HG03558 (cell line): ENCODE data around the gene UACA.
"Not testable (repeated sequence)": the region's sequence is repeated elsewhere in the genome, so short reads cannot be mapped to it uniquely, and the experiment has no call there.

Experiments
- ATAC-seq: cut with Tn5 transposase; IDR thresholded peaks from one replicate; pipeline ENCODE4 v1.9.1; 2021; ENCODE audit warnings: moderate number of reproducible peaks; ENCODE audit not compliant: unreplicated experiment; ENCODE audit errors: extremely low read depth

UACA gene

DNA sequence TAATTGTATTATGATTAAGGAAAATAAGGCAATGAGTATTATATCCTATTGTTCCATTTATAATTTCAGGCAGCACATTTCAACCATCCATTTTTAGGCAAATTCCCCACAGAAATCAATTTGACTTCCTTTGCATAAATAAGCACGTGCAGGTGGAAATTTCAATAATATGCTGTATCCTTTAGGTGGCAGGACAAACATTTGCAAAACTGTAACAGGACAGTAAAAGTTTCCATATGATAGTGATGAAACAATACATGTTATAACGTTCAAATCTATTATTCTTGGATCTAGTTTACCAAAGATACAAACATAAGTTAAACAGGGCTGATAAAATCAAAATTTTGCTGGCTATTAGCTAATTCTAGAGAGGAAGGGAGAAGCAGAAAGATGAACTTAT, 8.5 kb downstream of the UACA start:
- ATAC-seq: no peak

DNA sequence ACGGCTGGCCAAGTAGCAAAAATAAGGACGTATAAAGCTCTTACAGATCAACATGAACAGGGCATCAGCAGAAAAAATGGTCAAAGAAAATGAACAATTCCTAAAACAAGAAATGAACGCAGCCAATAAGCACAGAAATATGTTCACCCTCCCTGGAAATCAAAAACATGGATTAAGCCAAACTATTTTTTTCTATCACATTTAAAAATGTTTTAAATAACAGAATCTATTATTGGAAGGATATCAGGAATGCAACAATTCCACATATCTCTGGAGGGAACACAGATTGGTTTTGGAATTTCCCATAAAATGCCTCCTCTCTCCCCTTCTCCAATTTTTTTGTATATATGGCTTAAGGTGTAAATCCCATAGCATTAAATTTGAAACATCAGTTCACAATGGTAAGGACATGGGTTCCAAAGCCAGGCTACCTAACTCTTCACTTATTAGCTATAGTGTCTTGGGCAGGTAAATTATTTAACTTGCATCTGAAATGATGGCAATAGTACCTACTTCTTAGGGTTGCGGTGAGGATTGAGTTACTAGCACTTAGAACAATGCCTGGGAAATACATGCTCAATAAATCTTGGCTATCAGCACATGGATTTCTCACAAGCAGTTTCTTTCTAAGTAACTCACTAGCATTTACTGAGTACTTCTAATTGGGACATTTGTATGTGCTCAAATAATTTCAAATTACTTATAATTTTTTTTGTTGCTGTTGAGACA, 10.1 kb downstream of the UACA start:
- ATAC-seq: no peak

DNA sequence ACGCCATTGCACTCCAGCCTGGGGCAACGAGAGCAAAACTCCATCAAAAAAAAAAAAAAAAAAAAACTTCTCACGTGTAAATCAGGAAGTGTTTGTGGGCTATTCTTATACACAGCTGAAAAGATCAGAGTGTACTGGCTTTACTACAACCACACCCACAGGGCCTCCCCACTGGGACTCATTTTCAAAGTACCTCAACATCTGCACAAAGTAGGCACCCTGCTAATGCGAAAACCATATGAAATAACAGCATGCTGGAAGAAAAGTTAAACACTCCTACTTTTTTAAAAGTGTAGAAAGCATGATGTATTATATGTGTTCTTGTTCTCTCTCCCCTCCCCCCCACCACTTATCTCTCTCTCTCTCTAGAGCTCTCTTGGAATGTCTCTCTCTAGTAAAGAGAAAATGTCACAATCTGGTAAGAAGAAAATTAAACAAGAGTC, 11.1 kb downstream of the UACA start:
- ATAC-seq: no peak

- ATAC-seq: no peak
These were observed 13.0 kb downstream of the UACA start for GRCh38 chr15:70750203-70750869.

DNA sequence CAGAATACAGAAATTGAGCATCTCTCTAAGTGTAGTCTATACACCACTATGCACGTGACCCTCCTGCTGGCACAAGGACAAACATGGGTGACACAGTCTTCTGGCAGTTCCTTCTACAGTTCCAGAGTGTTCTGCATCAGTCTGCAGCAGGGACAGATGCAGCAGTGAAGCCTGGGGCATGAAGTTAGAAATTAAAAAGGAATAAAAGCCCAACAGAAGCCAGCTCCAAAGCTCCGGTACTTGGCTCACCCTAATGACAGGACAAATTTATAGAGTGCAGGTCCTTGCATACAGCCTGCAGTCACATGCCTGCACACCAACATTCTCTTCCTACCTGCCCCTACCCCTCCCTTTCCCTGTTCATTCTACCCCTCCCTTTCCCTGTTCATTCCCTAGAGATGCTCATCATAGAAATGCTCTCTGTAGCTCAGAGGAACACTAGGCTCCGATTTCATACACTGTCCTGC, 15.0 kb downstream of the UACA start:
- ATAC-seq: no peak

DNA sequence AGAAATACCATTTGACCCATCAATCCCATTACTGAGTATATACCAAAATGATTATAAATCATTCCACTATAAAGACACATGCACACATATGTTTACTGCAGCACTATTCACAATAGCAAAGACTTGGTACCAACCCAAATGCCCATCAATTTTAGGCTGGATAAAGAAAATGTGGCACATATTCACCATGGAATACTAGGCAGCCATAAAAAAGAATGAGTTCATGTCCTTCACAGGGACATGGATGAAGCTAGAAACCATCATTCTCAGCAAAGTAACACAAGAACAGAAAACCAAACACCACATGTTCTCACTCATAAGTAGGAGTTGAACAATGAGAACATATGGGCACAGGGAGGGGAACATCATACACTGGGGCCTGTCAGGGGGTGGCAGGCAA, 16.8 kb downstream of the UACA start:
- ATAC-seq: not testable (repeated sequence)

DNA sequence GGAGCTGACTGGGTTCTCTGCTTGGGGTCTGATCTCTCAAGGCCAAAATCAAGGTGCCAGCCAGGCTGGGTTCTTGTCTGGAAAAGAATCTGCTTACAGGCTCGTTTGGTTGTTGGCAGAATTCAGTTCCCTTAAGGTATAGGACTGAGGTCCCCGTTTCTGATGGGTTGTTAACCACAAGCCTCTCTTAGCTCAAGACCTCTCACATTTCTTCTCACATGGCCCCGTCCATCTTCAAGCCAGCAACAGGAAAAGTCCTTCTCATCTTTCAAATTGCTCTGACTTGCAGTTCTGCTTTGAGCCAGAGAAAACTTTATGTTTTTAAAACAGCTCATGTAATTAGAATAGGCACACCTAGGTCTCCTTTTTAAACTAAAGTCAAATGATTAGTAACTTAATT, 20.4 kb downstream of the UACA start:
- no peak for ATAC-seq

DNA sequence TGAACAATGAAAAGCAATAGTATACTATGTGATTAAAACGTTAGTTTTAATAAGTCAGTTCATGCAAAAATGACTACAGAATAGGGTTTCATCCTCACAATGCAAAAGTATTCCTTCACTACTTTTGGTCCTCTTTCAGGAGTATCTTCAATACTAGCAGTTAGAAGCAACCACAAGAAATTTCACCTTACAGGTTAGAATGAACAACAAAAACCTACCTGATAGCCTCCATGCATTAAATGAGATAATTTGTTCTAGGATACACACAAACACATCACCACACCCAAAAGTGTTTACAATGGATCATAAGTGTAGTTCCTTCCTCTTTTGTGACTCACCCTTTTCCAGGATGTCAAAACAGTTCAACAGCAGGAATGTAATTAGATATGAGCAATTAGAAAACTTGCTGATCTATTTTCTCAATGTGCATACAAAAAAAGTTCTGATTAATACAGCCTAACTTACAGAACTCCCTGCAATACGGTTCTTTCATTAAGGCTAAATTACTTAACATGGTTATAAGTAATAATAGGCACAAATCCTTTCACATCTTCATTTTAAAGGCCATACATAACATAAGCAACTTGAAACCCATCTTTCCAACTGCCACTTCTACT, 21.6 kb downstream of the UACA start:
- no peak for ATAC-seq

GRCh38 chr15:70741107-70741531, 22.2 kb downstream of the UACA start:
- no peak for ATAC-seq

- ATAC-seq: not testable (repeated sequence)
These were observed 28.3 kb downstream of the UACA start for GRCh38 chr15:70735040-70735439.

DNA sequence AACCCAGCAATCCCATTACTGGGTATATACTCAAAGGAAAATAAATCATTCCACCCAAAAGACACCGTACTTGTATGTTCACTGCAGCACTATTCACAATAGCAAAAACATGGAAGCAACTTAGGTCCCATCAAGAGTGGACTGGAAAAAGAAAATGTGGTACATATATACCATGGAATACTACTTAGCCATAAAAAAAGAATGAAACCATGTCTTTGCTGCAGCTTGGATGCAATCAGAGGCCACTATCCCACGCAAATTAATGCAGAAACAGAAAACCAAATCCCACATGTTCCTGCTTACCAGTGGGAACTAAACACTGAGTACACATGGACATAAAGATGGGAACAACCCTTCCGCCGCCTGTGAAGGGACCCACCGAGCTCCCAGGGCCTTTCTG, 34.2 kb downstream of the UACA start:
- ATAC-seq: no peak

GRCh38 chr15:70726753-70727152, 36.6 kb downstream of the UACA start:
- ATAC-seq: no peak

- ATAC-seq: no peak
These were observed 39.4 kb downstream of the UACA start for GRCh38 chr15:70723927-70724326.

GRCh38 chr15:70723122-70723422, 40.3 kb downstream of the UACA start:
- no peak for ATAC-seq

GRCh38 chr15:70722266-70723121, 40.9 kb downstream of the UACA start:
- no peak for ATAC-seq

DNA sequence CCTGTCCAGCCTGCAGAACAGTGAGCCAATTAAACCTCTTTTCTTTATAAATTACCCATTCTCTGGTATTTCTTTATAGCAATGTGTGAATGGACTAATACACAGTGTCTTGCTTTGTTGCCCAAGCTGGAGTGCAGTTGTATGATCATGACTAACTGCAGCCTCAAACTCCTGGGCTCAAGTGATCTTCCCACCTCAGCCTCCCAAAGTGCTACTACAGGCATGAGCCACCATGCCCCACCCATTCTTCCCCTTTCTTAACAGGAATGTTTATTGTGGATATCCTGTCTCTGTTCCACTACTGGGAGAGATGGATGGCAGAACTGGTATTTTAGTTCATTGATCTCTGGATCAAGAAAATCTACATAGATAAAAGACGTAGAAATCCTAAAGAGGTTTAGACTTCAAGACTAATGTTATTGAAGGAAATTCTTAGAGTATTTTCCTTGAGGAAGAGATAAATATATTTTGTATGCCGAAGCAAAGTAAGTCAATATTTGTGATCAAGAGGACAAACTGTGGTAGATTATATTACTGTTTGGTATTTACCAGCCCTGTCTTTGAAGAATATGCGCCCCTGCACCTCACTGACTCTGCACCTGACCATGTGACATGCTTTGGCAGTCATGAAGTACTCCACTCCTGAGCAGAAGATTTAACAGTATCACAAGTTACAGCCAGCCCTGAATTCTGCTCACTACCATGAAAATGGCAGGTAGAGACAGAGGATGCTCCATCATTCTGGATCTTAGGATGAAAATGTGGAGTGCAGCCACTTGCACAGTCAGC, 42.9 kb downstream of the UACA start:
- ATAC-seq: no peak

DNA sequence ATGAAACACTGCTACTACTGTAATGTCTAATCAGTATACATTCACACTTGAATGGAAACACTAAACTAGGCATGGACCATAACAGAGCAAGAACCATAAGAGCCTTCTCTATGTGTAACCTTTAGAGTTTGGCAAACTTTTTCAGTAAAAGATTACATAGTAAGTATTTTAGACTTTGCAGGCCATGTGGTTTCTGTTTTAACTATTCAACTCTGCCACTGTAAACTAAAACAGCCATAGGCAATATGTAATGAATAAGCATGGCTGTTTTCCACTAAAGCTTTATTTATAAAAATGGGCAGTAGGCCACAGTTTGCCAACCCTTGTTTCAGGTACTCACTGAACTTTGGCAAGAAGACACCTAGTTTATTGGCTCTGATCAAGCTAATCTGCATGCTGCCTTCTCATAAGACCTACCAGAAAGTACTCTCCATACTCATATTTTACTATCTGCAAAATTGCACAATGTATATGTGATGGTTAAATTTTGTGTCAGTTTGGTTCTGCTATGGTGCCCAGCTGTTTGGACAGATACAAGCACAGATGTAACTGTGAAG, 46.0 kb downstream of the UACA start:
- no peak for ATAC-seq

GRCh38 chr15:70715840-70716485, 47.4 kb downstream of the UACA start:
- no peak for ATAC-seq

DNA sequence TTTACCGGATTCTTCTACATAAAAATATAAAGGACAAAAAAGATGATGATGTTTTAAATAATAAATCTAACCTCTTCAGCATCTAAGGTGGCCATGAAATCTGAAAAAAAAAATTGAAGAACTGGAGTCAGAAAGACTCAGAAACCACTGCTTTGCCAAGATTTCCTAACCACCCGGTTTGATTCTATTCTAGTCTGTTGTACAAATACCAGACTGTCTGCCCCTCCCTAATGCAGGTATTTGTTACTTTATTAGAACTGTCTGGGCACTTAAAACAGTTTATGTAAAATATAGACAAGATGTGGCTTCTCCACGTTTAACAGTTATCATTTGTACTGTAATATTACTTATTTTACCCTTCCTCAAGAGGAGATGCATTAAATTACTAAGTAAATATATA, 48.8 kb downstream of the UACA start:
- ATAC-seq: no peak
